Right lobe of liver (tissue), 6 donors: ENCODE results near the gene SHLD1. TPM values are rescaled to one million over a fixed set of nuclear protein-coding genes. Genes with fewer than 3 reads are reported as not detected.
"Not testable (repeated sequence)": the region's sequence is repeated elsewhere in the genome, so short reads cannot be mapped to it uniquely, and the experiment has no call there.

ENCODE experiments used
- ATAC-seq, 4 donors: fragments of 200-7000 bp; cut with Tn5 transposase; one replicate each; pipeline ENCODE4 v1.9.1; 2020; ENCODE audit warnings: mild to moderate bottlenecking in 4 of 4, moderate library complexity in 4 of 4
- DNase-seq, 3 donors: peaks; one replicate each; pipeline ENCODE4 v3.0.0-alpha.2; 2020
- H3K27ac ChIP-seq, 3 donors: fragments of 200-600 bp; one replicate each; pipeline ENCODE4 v1.8.0; 2022
- H3K27me3 ChIP-seq, 2 donors: fragments of 200-600 bp; one replicate each; pipeline ENCODE4 v1.8.0; 2022
- H3K36me3 ChIP-seq, 4 donors: fragments of 200-600 bp; sonication (generic) in 1 of 4; one replicate each; pipeline versions ENCODE4 v1.5.1 to v1.8.0; 2017 to 2022; ENCODE audit warnings: control low read depth in 1 of 4
- H3K4me1 ChIP-seq, 4 donors: fragments of 200-600 bp; sonication (generic) in 1 of 4; one replicate each; pipeline versions ENCODE4 v1.5.1 to v1.8.0; 2017 to 2022; ENCODE audit warnings: control low read depth in 1 of 4
- H3K4me3 ChIP-seq, 3 donors: fragments of 200-600 bp; one replicate each; pipeline ENCODE4 v1.8.0; 2022
- H3K9me3 ChIP-seq, 4 donors: fragments of 200-600 bp; sonication (generic) in 1 of 4; one replicate each; pipeline versions ENCODE4 v1.5.1 to v1.8.0; 2017 to 2022; ENCODE audit warnings: control low read depth in 1 of 4
- CTCF ChIP-seq, 4 donors: fragments of 200-600 bp in 3 of 4; fragments of 450-650 bp in 1 of 4; IDR thresholded peaks; one replicate each; pipeline versions ENCODE4 v1.5.1 to v1.8.0; 2016 to 2022; ENCODE audit warnings: antibody characterized with exemption in 4 of 4, mild to moderate bottlenecking in 2 of 4
- POLR2A ChIP-seq: fragments of 450-650 bp; IDR thresholded peaks from one replicate; pipeline ENCODE4 v1.6.1; 2017; ENCODE audit warnings: antibody characterized with exemption, mild to moderate bottlenecking
- WGBS: methylation state at CpG from one replicate; pipeline ENCODE4 v1.1.6; 2018; ENCODE audit warnings: low coverage, low lambda C conversion rate; ENCODE audit not compliant: insufficient coverage; ENCODE audit errors: missing lambda C conversion rate; 5-methylcytosine and 5-hydroxymethylcytosine counted together
- intact Hi-C, 2 donors: fragments of 100-400 bp; cut with DNase I; formaldehyde crosslinking; loops; one replicate each; pipeline versions ENCODE4 v1.11.2 to v1.14.1; 2022
- total RNA-seq, 6 experiments: library from RNA; depleted of rRNA in 2 of 6; stranded (reverse); fragments of >200 nt in 2 of 6; fragmentation: NEBNext Ultra II Directional in 3 of 6; extraction: Animal tissue kit (Norgen Biotek cat#: 25700) in 3 of 6; gene quantifications; one replicate each; pipeline versions ENCODE4 v1.1.0 to v1.2.4, GENCODE V29; 2016 to 2023
- donor health status: DM: no; HTN: yes; CAD: no.
- donor health status: DM: no; HTN: no; CAD: no.
- donor health status: DM: no; HTN: no; CAD: no.
- donor health status: DM: no; HTN: yes; CAD: no.
- donor health status: DM: no; HTN: yes; CAD: no.

The SHLD1 gene
- total RNA-seq, 6 experiments from 2014 or later: 0.69 to 1.9 (median 1.4) TPM; not detected in 1

GRCh38 chr20:5741089-5741488 lies 9.1 kb upstream of the SHLD1 start:
- WGBS: 94% methylated on average over 2 of the region's 2 CpGs
- no peak for DNase-seq

GRCh38 chr20:5742041-5742440 lies 8.2 kb upstream of the SHLD1 start:
- intact Hi-C loops: no loop called here

More at GRCh38 chr20:5741089-5741488, 9.1 kb upstream of the SHLD1 start:
- H3K4me3 ChIP-seq: no peak overlapping the region
- H3K36me3 ChIP-seq: no peaks in the 10 kb centered on the region
- no peaks in the 10 kb centered on the region for H3K9me3 ChIP-seq
- TF ChIP-seq CTCF (IDR thresholded peaks at IDR 0.05) (no peak), POLR2A (no peak)
- intact Hi-C loops: no loop called here
- H3K27ac ChIP-seq: no peak overlapping the region
- H3K4me1 ChIP-seq: no peaks in the 10 kb centered on the region
- H3K27me3 ChIP-seq: no peaks in the 10 kb centered on the region
- ATAC-seq: no peak

GRCh38 chr20:5745416-5746030 lies 4.7 kb upstream of the SHLD1 start:
- peaks cover 0 to 2% (median 0%) of the 10 kb centered on the region in 4 donors for H3K4me1 ChIP-seq
- intact Hi-C loops: no loop called here
- no peaks in the 10 kb centered on the region for H3K9me3 ChIP-seq
- no peak overlapping the region for H3K4me3 ChIP-seq
- no peaks in the 10 kb centered on the region for H3K27me3 ChIP-seq
- WGBS: 20% methylated on average over 4 of the region's 8 CpGs
- TF ChIP-seq POLR2A (no peak), CTCF (IDR thresholded peaks at IDR 0.05) (no peak)
- H3K27ac ChIP-seq: no peak overlapping the region
- H3K36me3 ChIP-seq: no peaks in the 10 kb centered on the region
- DNase-seq: no peak
- ATAC-seq: no peak

More at GRCh38 chr20:5742041-5742440, 8.2 kb upstream of the SHLD1 start:
- H3K4me1 ChIP-seq: no peaks in the 10 kb centered on the region
- H3K9me3 ChIP-seq: no peaks in the 10 kb centered on the region
- H3K27me3 ChIP-seq: no peaks in the 10 kb centered on the region
- H3K27ac ChIP-seq: no peak overlapping the region
- DNase-seq: no peak
- no peak for ATAC-seq
- no peak overlapping the region for H3K4me3 ChIP-seq
- TF ChIP-seq POLR2A (no peak), CTCF (IDR thresholded peaks at IDR 0.05) (no peak)
- WGBS: 66% methylated on average over 2 of the region's 2 CpGs
- H3K36me3 ChIP-seq: no peaks in the 10 kb centered on the region

GRCh38 chr20:5746064-5746463 lies 4.1 kb upstream of the SHLD1 start:
- Histone ChIP-seq H3K9me3 (no peaks in the 10 kb centered on the region), H3K4me3 (no peak overlapping the region), H3K36me3 (no peaks in the 10 kb centered on the region), H3K4me1 (peaks cover 0 to 2% (median 0%) of the 10 kb centered on the region in 4 donors), H3K27ac (no peak overlapping the region), H3K27me3 (no peaks in the 10 kb centered on the region)
- intact Hi-C loops: no loop called here
- no peak for TF ChIP-seq POLR2A
- DNase-seq (no peak), ATAC-seq (no peak)
- WGBS: 53% methylated on average over 1 of the region's 1 CpG

- H3K27me3 ChIP-seq: no peaks in the 10 kb centered on the region
- H3K4me3 ChIP-seq: no peak overlapping the region
- DNase-seq (no peak), ATAC-seq (no peak)
- H3K36me3 ChIP-seq: no peaks in the 10 kb centered on the region
- TF ChIP-seq POLR2A (no peak), CTCF (IDR thresholded peaks at IDR 0.05) (no peak)
- 72% methylated on average over 6 of the region's 6 CpGs for WGBS
- intact Hi-C loops: no loop called here
- H3K27ac ChIP-seq: no peak overlapping the region
- H3K4me1 ChIP-seq: peaks cover 0 to 2% (median 0%) of the 10 kb centered on the region in 4 donors
- H3K9me3 ChIP-seq: no peaks in the 10 kb centered on the region
These were observed 2.0 kb upstream of the SHLD1 start for GRCh38 chr20:5748246-5748645.

- H3K27me3 ChIP-seq, H3K4me1 ChIP-seq, H3K36me3 ChIP-seq, ATAC-seq, H3K9me3 ChIP-seq, H3K27ac ChIP-seq, intact Hi-C loops, H3K4me3 ChIP-seq, DNase-seq: not testable (repeated sequence)
- 97% methylated on average over 9 of the region's 12 CpGs for WGBS
These were observed 669 bp upstream of the SHLD1 start for GRCh38 chr20:5749512-5749951.
